Fibroblast of skin of left quadriceps (primary cell): ENCODE data around the gene ITGAE.
"Not testable (repeated sequence)": the region's sequence is repeated elsewhere in the genome, so short reads cannot be mapped to it uniquely, and the experiment has no call there.

Experiments used
- DNase-seq, 2 experiments: peaks; one replicate each; pipeline ENCODE4 v3.0.0-alpha.2; 2013; ENCODE audit warnings: low read depth in 2 of 2

Gene ITGAE

GRCh38 chr17:3795390-3796102 lies 5.4 kb downstream of the ITGAE start:
- DNase-seq = no peak

- DNase-seq = no peak
Measured at GRCh38 chr17:3794557-3795389, 6.2 kb downstream of the ITGAE start.

- not testable (repeated sequence) for DNase-seq
Measured at GRCh38 chr17:3794152-3794551, 6.8 kb downstream of the ITGAE start.

GRCh38 chr17:3793258-3793657 lies 7.7 kb downstream of the ITGAE start:
- not testable (repeated sequence) for DNase-seq

GRCh38 chr17:3792481-3792880 lies 8.5 kb downstream of the ITGAE start:
- no peak for DNase-seq

GRCh38 chr17:3788200-3788599 lies 12.8 kb downstream of the ITGAE start:
- DNase-seq = no peak

- DNase-seq = not testable (repeated sequence)
Measured at GRCh38 chr17:3785323-3785722, 15.7 kb downstream of the ITGAE start.

GRCh38 chr17:3782751-3783150 lies 18.2 kb downstream of the ITGAE start:
- no peak for DNase-seq

- DNase-seq = no peak
Measured at GRCh38 chr17:3780986-3781385, 20.0 kb downstream of the ITGAE start.

- DNase-seq = no peak
Measured at GRCh38 chr17:3777366-3778120, 23.4 kb downstream of the ITGAE start.

GRCh38 chr17:3773966-3774365 lies 27.0 kb downstream of the ITGAE start:
- no peak for DNase-seq

GRCh38 chr17:3773511-3773910 lies 27.5 kb downstream of the ITGAE start:
- DNase-seq = peak in 1 of 2 experiments; percentile 42

GRCh38 chr17:3772764-3773163 lies 28.2 kb downstream of the ITGAE start:
- DNase-seq = no peak

GRCh38 chr17:3771140-3771539 lies 29.8 kb downstream of the ITGAE start:
- no peak for DNase-seq

- no peak for DNase-seq
Measured at GRCh38 chr17:3770466-3770865, 30.5 kb downstream of the ITGAE start.

GRCh38 chr17:3768769-3769168 lies 32.2 kb downstream of the ITGAE start:
- DNase-seq = no peak

- DNase-seq = no peak
Measured at GRCh38 chr17:3768341-3768740, 32.6 kb downstream of the ITGAE start.

GRCh38 chr17:3766779-3767178 lies 34.2 kb downstream of the ITGAE start:
- no peak for DNase-seq

- no peak for DNase-seq
Measured at GRCh38 chr17:3765981-3766380, 35.0 kb downstream of the ITGAE start.

GRCh38 chr17:3763777-3764170 lies 37.2 kb downstream of the ITGAE start:
- DNase-seq = no peak

- no peak for DNase-seq
Measured at GRCh38 chr17:3762922-3763776, 37.8 kb downstream of the ITGAE start.
